ENCODE measurements around the gene RAB13. TPM values are rescaled to one million over a fixed set of nuclear protein-coding genes. Genes with fewer than 3 reads are reported as not detected.

The RAB13 gene
- total and polyA plus RNA-seq, 2 of the 8 experiments (the other 6 are each of a cell fraction or from before 2014, with no cell fraction given): 70.5 to 157 TPM

DNA sequence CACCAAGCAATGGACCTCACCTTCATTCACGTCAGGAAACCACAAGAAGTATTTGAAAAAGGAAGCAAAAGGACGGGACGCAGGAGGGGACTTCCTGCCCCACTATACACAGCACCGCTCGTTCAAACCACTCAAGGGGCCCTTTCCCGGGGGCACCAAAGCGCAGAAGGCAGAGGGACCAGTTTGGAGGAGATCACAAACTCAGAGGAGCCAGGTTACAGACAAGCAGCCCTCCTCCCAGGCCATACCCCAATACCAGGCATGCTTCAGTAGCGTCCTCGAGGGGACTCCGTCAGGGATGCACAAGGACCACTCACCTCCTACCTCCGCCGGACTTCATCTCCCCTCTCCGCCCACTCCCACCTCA, 28.4 kb downstream of the RAB13 start:
- Histone ChIP-seq H3K23ac (ENCODE audit: insufficient read length) (no peak overlapping the region), H2BK20ac (ENCODE audit: low read length) (no peak overlapping the region), H3K79me1 (ENCODE audit: low read depth, low read length) (peaks cover 34% of the 10 kb centered on the region), H3K9me3 (ENCODE audit: insufficient read depth in 2 of 2, low read depth in 1 of 2, low read length in 1 of 2) (no peaks in the 10 kb centered on the region), H3K27ac (ENCODE audit: low read depth, low read length) (peak overlapping the region; percentile 77), H3K9ac (replicated peaks in 1 of 4; ENCODE audit: extremely low read depth in 1 of 4, low read depth in 3 of 4, low read length in 3 of 4) (peak overlapping the region; percentile 66 to 85 (median 77)), H3K18ac (ENCODE audit: extremely low read depth, low read length) (peak overlapping the region; percentile 92), H3K4ac (replicated peaks; ENCODE audit: insufficient read length, low read depth, low read length) (no peak overlapping the region), H3K4me3 (ENCODE audit: extremely low read depth in 1 of 4, insufficient read depth in 2 of 4, low read depth in 3 of 4, low read length in 4 of 4) (peak overlapping the region; percentile 82 to 98 (median 88)), H4K91ac (replicated peaks; ENCODE audit: insufficient read length, low read length) (peak overlapping the region; percentile 76), H4K20me1 (replicated peaks in 1 of 2; ENCODE audit: control insufficient read depth in 1 of 2, insufficient read depth in 2 of 2, low read length in 2 of 2) (peaks cover 9 to 16% of the 10 kb centered on the region in 2 experiments), H2AFZ (ENCODE audit: low read length) (peak overlapping the region; percentile 4; the same call in 1 of the 2 replicates), H4K5ac (ENCODE audit: insufficient read length, low read depth, low read length) (peak overlapping the region; percentile 66), H3K27me3 (replicated peaks in 1 of 4; ENCODE audit: control insufficient read depth in 3 of 4, extremely low read depth in 1 of 4, insufficient read depth in 3 of 4, low read length in 3 of 4) (no peaks in the 10 kb centered on the region), H2BK12ac (ENCODE audit: low read depth, low read length) (0 out of 2 replicates have a peak overlapping the region, but pooled peaks have one; percentile 60), H2BK15ac (ENCODE audit: low read length) (0 out of 2 replicates have a peak overlapping the region, but pooled peaks have one; percentile 16), H2AK5ac (ENCODE audit: low read depth, low read length) (0 out of 2 replicates have a peak overlapping the region, but pooled peaks have one; percentile 11), H2BK120ac (replicated peaks; ENCODE audit: low read depth, low read length) (no peak overlapping the region), H4K8ac (ENCODE audit: extremely low read depth, insufficient read depth, low read length) (peak overlapping the region; percentile 94), H3K4me2 (ENCODE audit: insufficient read depth in 1 of 2, low read depth in 2 of 2, low read length in 2 of 2) (peak overlapping the region; percentile 81 to 89), H3K23me2 (ENCODE audit: low read depth, low read length) (peaks cover 21% of the 10 kb centered on the region), H3K14ac (ENCODE audit: insufficient read length) (no peak overlapping the region), H3K79me2 (ENCODE audit: control insufficient read depth in 1 of 2, insufficient read depth in 2 of 2, low read length in 2 of 2) (peaks cover 36 to 68% of the 10 kb centered on the region in 2 experiments), H2BK5ac (ENCODE audit: low read depth, low read length) (peak overlapping the region; percentile 96), H3K36me3 (ENCODE audit: control insufficient read depth in 2 of 4, insufficient read depth in 4 of 4, low read length in 3 of 4) (peaks cover 11 to 27% (median 20%) of the 10 kb centered on the region in 4 experiments), H3K4me1 (replicated peaks in 1 of 4; ENCODE audit: control insufficient read depth in 3 of 4, insufficient read depth in 4 of 4, low read length in 3 of 4) (peaks cover 6 to 20% (median 12%) of the 10 kb centered on the region in 4 experiments), H3K56ac (replicated peaks; ENCODE audit: insufficient read length, low read depth, low read length) (peak overlapping the region; percentile 9)
- ChIA-PET CTCF (ENCODE audit: partially characterized antibody) (interaction anchor here (1.0 to 6.4 kb wide), 5 partner anchors 8 to 30 kb away, joined by 3 to 31 read pairs (median 8); partner anchors contain the start of genes DENND4B and RAB13), POLR2A (ENCODE audit: partially characterized antibody) (interaction anchor here (0.6 to 15.7 kb wide), 12 partner anchors 11 to 214 kb away, joined by 3 to 454 read pairs (median 4); partner anchors contain the start of genes CREB3L4, DENND4B, GATAD2B and JTB)
- DNase-seq (ENCODE audit: low read depth in 1 of 2, low spot score in 2 of 2) (no peak), FAIRE-seq (no peak)
- TF ChIP-seq EP300 (IDR thresholded peaks at IDR 0.05; ENCODE audit: borderline replicate concordance in 1 of 2, low read depth in 2 of 2, low read length in 2 of 2) (no peak), HDAC2 (IDR thresholded peaks at IDR 0.05; ENCODE audit: borderline replicate concordance in 1 of 2, low read depth in 2 of 2, low read length in 2 of 2) (no peak), SIRT6 (IDR thresholded peaks at IDR 0.05; ENCODE audit: low read length) (peak; percentile 74), SP1 (IDR thresholded peaks at IDR 0.05; ENCODE audit: low read depth, low read length) (no peak), KDM4A (IDR thresholded peaks at IDR 0.05; ENCODE audit: low read depth, low read length, severe bottlenecking) (peak; percentile 22), CREB1 (IDR thresholded peaks at IDR 0.05) (no peak), SRF (IDR thresholded peaks at IDR 0.05; ENCODE audit: low read depth, low read length) (no peak), POLR2A (IDR thresholded peaks at IDR 0.05; ENCODE audit: control extremely low read depth in 1 of 2, low read depth in 2 of 2, low read length in 2 of 2) (peak; percentile 52 to 66; a peak in 2 of 3 replicates), POLR2AphosphoS5 (IDR thresholded peaks at IDR 0.05; ENCODE audit: low read depth, low read length) (peak; percentile 86), SP4 (IDR thresholded peaks at IDR 0.05; ENCODE audit: low read length) (no peak), KDM5A (IDR thresholded peaks at IDR 0.05; ENCODE audit: low read length) (no peak), CHD2 (IDR thresholded peaks at IDR 0.05; ENCODE audit: low read length) (no peak), SP2 (IDR thresholded peaks at IDR 0.05; ENCODE audit: low read length) (no peak)
- WGBS, 2 experiments (ENCODE audit: extremely low coverage in 1 of 2, insufficient coverage in 1 of 2, insufficient read length in 1 of 2, insufficient replicate concordance in 2 of 2, low coverage in 1 of 2, low lambda C conversion rate in 2 of 2, missing lambda C conversion rate in 1 of 2): 2% methylated on average over 13 of the region's 13 CpGs; no CpG with 5 or more reads in 1 of the 2 experiments

Data from H1 (cell line).